Smooth muscle cell (in vitro differentiated cells): ENCODE data around the gene ADH6. TPM values are rescaled to one million over a fixed set of nuclear protein-coding genes. Genes with fewer than 3 reads are reported as not detected.
"Not testable (repeated sequence)": the region's sequence is repeated elsewhere in the genome, so short reads cannot be mapped to it uniquely, and the experiment has no call there.

ENCODE experiments used
- DNase-seq: peaks from one replicate; lab custom pipeline; 2025; ENCODE audit not compliant: unreplicated experiment; lab: John Stamatoyannopoulos, UW
- H2AFZ ChIP-seq: fragments of 200-600 bp; sonication (generic); 2 replicates; pipeline ENCODE4 v1.6.0; 2016; ENCODE audit warnings: antibody characterized with exemption, low read depth, mild to moderate bottlenecking
- H3F3A ChIP-seq: fragments of 200-600 bp; sonication (generic); 2 replicates; pipeline ENCODE4 v1.6.0; 2017; ENCODE audit warnings: antibody characterized with exemption, low read depth
- H3K27ac ChIP-seq: fragments of 200-600 bp; sonication (generic); 2 replicates; pipeline ENCODE4 v1.5.1; 2016; ENCODE audit warnings: low read depth, mild to moderate bottlenecking
- H3K27me3 ChIP-seq: fragments of 200-600 bp; sonication (generic); 2 replicates; pipeline ENCODE4 v1.6.1; 2016; ENCODE audit warnings: low read depth, mild to moderate bottlenecking
- H3K36me3 ChIP-seq: fragments of 200-600 bp; sonication (generic); 2 replicates; pipeline ENCODE4 v1.5.1; 2016; ENCODE audit warnings: low read depth
- H3K4me1 ChIP-seq: fragments of 200-600 bp; sonication (generic); 2 replicates; pipeline ENCODE4 v1.5.1; 2016; ENCODE audit warnings: low read depth
- H3K4me2 ChIP-seq: fragments of 200-600 bp; sonication (generic); 2 replicates; pipeline ENCODE4 v1.6.0; 2016; ENCODE audit warnings: mild to moderate bottlenecking
- H3K4me3 ChIP-seq: fragments of 200-600 bp; sonication (generic); 2 replicates; pipeline ENCODE4 v1.5.1; 2016; ENCODE audit warnings: mild to moderate bottlenecking
- H3K79me2 ChIP-seq: fragments of 200-600 bp; sonication (generic); 2 replicates; pipeline ENCODE4 v1.6.0; 2016; ENCODE audit warnings: low read depth, mild to moderate bottlenecking
- H3K9ac ChIP-seq: fragments of 200-600 bp; sonication (generic); 2 replicates; pipeline ENCODE4 v1.6.0; 2016; ENCODE audit warnings: low read depth
- H3K9me3 ChIP-seq: fragments of 200-600 bp; sonication (generic); replicated peaks from 2 replicates; pipeline ENCODE4 v1.5.1; 2016; ENCODE audit warnings: low read depth
- H4K20me1 ChIP-seq: fragments of 200-600 bp; sonication (generic); 2 replicates; pipeline ENCODE4 v1.6.0; 2016; ENCODE audit warnings: low read depth
- CTCF ChIP-seq: fragments of 200-600 bp; sonication (generic); IDR thresholded peaks from 2 replicates; pipeline ENCODE4 v1.5.1; 2017; ENCODE audit warnings: borderline replicate concordance, mild to moderate bottlenecking, antibody characterized with exemption; ENCODE audit not compliant: insufficient read depth, poor library complexity, severe bottlenecking
- WGBS: methylation state at CpG from one replicate; pipeline ENCODE4 v1.1.7; 2016; ENCODE audit warnings: low lambda C conversion rate; 5-methylcytosine and 5-hydroxymethylcytosine counted together
- polyA plus RNA-seq: library from polyadenylated mRNA; unstranded; fragments of >200 nt; fragmentation: Nextera tagmentation; extraction: Ambion mirVana; gene quantifications from 2 replicates; pipeline ENCODE4 v1.2.1, GENCODE V29; 2016
- total RNA-seq: library from RNA; depleted of rRNA; stranded (reverse); fragments of >200 nt; gene quantifications from 2 replicates; pipeline ENCODE4 v1.2.3, GENCODE V29; 2014

ADH6 gene
- total and polyA plus RNA-seq, 2 experiments from 2014 or later = 0.15 TPM; not detected in 1

- DNase-seq = no peak
- Histone ChIP-seq H3F3A (no peaks in the 10 kb centered on the region), H3K9me3 (no peaks in the 10 kb centered on the region), H3K79me2 (no peaks in the 10 kb centered on the region), H3K4me3 (no peak overlapping the region), H3K9ac (no peak overlapping the region), H3K27ac (no peak overlapping the region), H3K27me3 (no peaks in the 10 kb centered on the region), H4K20me1 (no peaks in the 10 kb centered on the region), H3K4me1 (no peaks in the 10 kb centered on the region), H3K36me3 (no peaks in the 10 kb centered on the region), H2AFZ (no peak overlapping the region), H3K4me2 (no peak overlapping the region)
- TF ChIP-seq CTCF = no peak
- WGBS = 74% methylated on average over 1 of the region's 1 CpG
Measured at GRCh38 chr4:99235955-99236354, 16.9 kb upstream of the ADH6 start.

- Histone ChIP-seq H3K27me3 (no peaks in the 10 kb centered on the region), H3K9me3 (no peaks in the 10 kb centered on the region), H4K20me1 (no peaks in the 10 kb centered on the region), H3K9ac (no peak overlapping the region), H3K4me3 (no peak overlapping the region), H2AFZ (no peak overlapping the region), H3F3A (no peaks in the 10 kb centered on the region), H3K36me3 (no peaks in the 10 kb centered on the region), H3K27ac (no peak overlapping the region), H3K79me2 (no peaks in the 10 kb centered on the region), H3K4me2 (no peak overlapping the region), H3K4me1 (no peaks in the 10 kb centered on the region)
- DNase-seq = no peak
- 45% methylated on average over 2 of the region's 2 CpGs for WGBS
- TF ChIP-seq CTCF = no peak
Measured at GRCh38 chr4:99234331-99235010, 15.4 kb upstream of the ADH6 start.

- not testable (repeated sequence) for H3K27me3 ChIP-seq, H3K9ac ChIP-seq, H4K20me1 ChIP-seq, DNase-seq, H3K79me2 ChIP-seq, H3K9me3 ChIP-seq, H3F3A ChIP-seq, H2AFZ ChIP-seq, H3K4me2 ChIP-seq, H3K4me1 ChIP-seq, H3K36me3 ChIP-seq, H3K27ac ChIP-seq, H3K4me3 ChIP-seq
- WGBS = 92% methylated on average over 2 of the region's 2 CpGs
Measured at GRCh38 chr4:99233397-99233796, 14.4 kb upstream of the ADH6 start.

- H3K79me2 ChIP-seq, H3K4me2 ChIP-seq, H3K9me3 ChIP-seq, H3K36me3 ChIP-seq, H3K9ac ChIP-seq, DNase-seq, H3K27me3 ChIP-seq, H3K4me1 ChIP-seq, H3F3A ChIP-seq, H4K20me1 ChIP-seq, H3K27ac ChIP-seq, H3K4me3 ChIP-seq, H2AFZ ChIP-seq: not testable (repeated sequence)
- 82% methylated on average over 1 of the region's 1 CpG for WGBS
Measured at GRCh38 chr4:99228706-99229105, 9.7 kb upstream of the ADH6 start.

- not testable (repeated sequence) for DNase-seq, H3K9ac ChIP-seq, H4K20me1 ChIP-seq, H2AFZ ChIP-seq, H3K27ac ChIP-seq, H3K79me2 ChIP-seq, H3K4me1 ChIP-seq, H3K36me3 ChIP-seq, H3K4me3 ChIP-seq, H3K9me3 ChIP-seq, H3K4me2 ChIP-seq, H3K27me3 ChIP-seq, H3F3A ChIP-seq
- WGBS = 95% methylated on average over 4 of the region's 4 CpGs
Measured at GRCh38 chr4:99227646-99228045, 8.6 kb upstream of the ADH6 start.
